Panc1 (cell line): Measurements from ENCODE around the gene ING4.

Source experiments
- POLR2AphosphoS5 ChIP-seq: IDR thresholded peaks from 2 replicates; pipeline ENCODE4 v1.6.1; 2012; ENCODE audit warnings: mild to moderate bottlenecking, low read depth, low read length, moderate library complexity
- SIN3A ChIP-seq: IDR thresholded peaks from 2 replicates; pipeline ENCODE4 v1.6.1; 2012; ENCODE audit warnings: low read depth, mild to moderate bottlenecking, low read length, moderate library complexity, borderline replicate concordance; ENCODE audit not compliant: insufficient read depth
- TCF7L2 ChIP-seq: IDR thresholded peaks from 2 replicates; pipeline ENCODE4 v1.6.1; 2011; ENCODE audit warnings: mild to moderate bottlenecking, low read depth, low read length, inconsistent platforms
- TF ChIP-seq, protein P1 (sequence below): fragments of 450-650 bp; IDR thresholded peaks from 2 replicates; pipeline ENCODE4 v1.5.1; 2017; ENCODE audit warnings: mild to moderate bottlenecking
- TF ChIP-seq, protein P2 (sequence below), 2 experiments: IDR thresholded peaks; 2 replicates each; pipeline ENCODE4 v1.6.1; 2011 to 2012; ENCODE audit warnings: low read depth in 2 of 2, control low read depth in 1 of 2, low read length in 1 of 2, mild to moderate bottlenecking in 1 of 2, moderate library complexity in 1 of 2; ENCODE audit not compliant: insufficient read depth in 1 of 2

DNA sequence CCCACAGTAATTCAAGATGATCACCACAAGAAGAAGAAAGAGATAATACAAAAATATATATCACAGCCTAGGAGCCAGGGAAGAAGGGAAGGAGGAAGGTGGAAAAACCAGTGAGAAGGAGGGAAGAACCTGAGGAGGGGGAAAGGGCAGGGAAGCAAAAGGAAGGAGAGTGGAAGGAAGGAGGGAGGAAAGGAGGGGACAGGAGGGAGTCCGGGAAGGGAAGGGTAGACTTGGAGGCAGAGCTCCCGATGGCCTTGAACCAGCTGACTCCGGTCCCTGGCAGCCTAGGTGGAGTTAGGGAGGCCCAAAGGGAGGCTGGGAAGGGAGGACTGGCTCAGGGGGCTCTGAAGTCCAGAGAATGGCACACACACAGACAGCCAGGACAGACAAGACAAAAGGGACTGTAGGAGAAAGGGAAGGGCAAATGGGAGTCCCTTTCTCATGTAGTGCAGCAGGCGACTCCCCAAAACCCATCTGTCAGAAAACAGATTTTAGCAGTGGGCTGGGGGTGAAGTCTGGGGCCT lies 31.0 kb upstream of the ING4 start:
- TF ChIP-seq, protein P1, sequence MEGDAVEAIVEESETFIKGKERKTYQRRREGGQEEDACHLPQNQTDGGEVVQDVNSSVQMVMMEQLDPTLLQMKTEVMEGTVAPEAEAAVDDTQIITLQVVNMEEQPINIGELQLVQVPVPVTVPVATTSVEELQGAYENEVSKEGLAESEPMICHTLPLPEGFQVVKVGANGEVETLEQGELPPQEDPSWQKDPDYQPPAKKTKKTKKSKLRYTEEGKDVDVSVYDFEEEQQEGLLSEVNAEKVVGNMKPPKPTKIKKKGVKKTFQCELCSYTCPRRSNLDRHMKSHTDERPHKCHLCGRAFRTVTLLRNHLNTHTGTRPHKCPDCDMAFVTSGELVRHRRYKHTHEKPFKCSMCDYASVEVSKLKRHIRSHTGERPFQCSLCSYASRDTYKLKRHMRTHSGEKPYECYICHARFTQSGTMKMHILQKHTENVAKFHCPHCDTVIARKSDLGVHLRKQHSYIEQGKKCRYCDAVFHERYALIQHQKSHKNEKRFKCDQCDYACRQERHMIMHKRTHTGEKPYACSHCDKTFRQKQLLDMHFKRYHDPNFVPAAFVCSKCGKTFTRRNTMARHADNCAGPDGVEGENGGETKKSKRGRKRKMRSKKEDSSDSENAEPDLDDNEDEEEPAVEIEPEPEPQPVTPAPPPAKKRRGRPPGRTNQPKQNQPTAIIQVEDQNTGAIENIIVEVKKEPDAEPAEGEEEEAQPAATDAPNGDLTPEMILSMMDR = no peak
- TF ChIP-seq SIN3A (no peak), TCF7L2 (no peak), POLR2AphosphoS5 (no peak)
- TF ChIP-seq, protein P2, sequence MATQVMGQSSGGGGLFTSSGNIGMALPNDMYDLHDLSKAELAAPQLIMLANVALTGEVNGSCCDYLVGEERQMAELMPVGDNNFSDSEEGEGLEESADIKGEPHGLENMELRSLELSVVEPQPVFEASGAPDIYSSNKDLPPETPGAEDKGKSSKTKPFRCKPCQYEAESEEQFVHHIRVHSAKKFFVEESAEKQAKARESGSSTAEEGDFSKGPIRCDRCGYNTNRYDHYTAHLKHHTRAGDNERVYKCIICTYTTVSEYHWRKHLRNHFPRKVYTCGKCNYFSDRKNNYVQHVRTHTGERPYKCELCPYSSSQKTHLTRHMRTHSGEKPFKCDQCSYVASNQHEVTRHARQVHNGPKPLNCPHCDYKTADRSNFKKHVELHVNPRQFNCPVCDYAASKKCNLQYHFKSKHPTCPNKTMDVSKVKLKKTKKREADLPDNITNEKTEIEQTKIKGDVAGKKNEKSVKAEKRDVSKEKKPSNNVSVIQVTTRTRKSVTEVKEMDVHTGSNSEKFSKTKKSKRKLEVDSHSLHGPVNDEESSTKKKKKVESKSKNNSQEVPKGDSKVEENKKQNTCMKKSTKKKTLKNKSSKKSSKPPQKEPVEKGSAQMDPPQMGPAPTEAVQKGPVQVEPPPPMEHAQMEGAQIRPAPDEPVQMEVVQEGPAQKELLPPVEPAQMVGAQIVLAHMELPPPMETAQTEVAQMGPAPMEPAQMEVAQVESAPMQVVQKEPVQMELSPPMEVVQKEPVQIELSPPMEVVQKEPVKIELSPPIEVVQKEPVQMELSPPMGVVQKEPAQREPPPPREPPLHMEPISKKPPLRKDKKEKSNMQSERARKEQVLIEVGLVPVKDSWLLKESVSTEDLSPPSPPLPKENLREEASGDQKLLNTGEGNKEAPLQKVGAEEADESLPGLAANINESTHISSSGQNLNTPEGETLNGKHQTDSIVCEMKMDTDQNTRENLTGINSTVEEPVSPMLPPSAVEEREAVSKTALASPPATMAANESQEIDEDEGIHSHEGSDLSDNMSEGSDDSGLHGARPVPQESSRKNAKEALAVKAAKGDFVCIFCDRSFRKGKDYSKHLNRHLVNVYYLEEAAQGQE (IDR thresholded peaks at IDR 0.05; ENCODE audit: insufficient read depth in 1 of 2, low read depth in 2 of 2, low read length in 1 of 2) = no peak
